ENCODE results near the gene CALM1.
A peak's percentile ranks its signal among the peaks of the same experiment; 100 is the strongest.

Gene CALM1

DNA sequence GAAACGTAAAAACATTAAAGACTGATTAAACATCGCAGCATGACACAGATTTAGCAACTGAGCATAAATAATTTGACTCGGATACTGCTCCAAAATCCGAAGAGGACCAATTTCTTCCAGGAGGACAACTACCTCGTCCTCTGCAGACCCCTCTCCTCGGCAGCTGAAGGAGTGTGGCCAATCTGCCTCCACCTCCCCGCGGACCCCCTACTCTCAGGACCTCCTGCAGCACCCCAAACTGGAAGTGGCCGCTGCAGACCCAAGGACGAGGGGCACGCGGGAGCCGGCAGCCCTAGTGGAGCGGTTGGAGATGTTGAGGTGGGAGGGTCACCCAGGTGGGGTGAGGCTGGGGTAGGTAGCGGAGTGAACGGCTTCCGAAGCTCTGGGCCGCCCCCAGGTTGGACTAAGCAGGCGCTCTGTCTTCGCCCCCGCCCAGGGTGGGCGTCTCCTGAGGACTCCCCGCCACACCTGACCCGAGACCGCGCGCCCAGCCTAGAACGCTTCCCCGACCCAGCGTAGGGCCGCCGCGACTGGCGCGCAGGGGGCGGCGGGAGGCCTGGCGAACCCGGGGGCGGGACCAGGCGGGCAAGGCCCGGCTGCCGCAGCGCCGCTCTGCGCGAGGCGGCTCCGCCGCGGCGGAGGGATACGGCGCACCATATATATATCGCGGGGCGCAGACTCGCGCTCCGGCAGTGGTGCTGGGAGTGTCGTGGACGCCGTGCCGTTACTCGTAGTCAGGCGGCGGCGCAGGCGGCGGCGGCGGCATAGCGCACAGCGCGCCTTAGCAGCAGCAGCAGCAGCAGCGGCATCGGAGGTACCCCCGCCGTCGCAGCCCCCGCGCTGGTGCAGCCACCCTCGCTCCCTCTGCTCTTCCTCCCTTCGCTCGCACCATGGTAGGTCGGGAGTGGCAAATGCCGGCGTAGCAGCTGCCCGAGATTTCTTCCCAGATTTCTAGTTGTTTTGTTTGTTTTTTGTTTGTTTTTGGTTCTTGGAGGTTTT is at the start of gene CALM1:
Gene CALM1 (plus strand): TSS at position 689 of the 999 bp plus-strand sequence. CDS start 202 bp downstream, at position 891.
- peak; percentile 93 to 96 (median 94) for DNase-seq (ENCODE audit: low read depth in 3 of 3)

DNA sequence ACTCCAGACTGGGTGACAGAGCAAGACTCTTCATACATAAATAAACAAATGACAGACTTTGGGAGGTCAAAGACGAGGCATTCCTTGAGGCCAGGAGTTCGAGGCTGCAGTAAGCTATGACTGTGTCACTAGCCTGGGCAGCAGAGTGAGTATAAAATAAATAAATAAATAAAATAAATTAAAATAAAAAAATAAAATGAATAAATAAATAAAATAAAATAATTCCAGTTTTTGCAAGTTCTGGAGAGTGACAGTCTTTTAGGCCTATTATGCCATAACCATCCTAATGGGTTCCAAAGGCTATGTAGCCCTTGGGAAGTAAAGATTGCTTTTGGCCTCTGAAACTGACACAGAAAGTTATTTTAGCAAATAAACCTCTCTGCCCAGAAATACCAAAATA is 48.6 kb upstream of the CALM1 start:
- DNase-seq (ENCODE audit: low read depth in 3 of 3): no peak

DNA sequence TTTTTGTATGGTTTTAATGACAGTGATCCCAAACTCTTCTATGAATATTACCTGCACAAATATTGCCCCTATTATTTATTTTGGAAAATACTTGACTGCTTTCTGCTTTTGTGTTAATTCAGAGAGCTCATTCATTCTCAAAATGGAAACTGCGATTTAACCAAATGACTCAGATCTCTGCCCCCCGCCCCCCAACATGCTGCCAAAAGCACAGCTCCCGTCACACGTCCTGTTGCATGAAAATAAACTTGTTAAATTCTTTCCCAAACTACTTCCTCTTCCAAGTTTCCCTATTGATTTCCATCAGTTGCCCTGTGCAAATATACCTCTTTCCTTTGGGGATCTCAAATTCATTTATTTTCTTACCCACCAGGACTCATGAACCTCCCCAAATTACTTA is 47.1 kb upstream of the CALM1 start:
- peak in 1 of 3 experiments; percentile 9 for DNase-seq (ENCODE audit: low read depth in 3 of 3)

DNA sequence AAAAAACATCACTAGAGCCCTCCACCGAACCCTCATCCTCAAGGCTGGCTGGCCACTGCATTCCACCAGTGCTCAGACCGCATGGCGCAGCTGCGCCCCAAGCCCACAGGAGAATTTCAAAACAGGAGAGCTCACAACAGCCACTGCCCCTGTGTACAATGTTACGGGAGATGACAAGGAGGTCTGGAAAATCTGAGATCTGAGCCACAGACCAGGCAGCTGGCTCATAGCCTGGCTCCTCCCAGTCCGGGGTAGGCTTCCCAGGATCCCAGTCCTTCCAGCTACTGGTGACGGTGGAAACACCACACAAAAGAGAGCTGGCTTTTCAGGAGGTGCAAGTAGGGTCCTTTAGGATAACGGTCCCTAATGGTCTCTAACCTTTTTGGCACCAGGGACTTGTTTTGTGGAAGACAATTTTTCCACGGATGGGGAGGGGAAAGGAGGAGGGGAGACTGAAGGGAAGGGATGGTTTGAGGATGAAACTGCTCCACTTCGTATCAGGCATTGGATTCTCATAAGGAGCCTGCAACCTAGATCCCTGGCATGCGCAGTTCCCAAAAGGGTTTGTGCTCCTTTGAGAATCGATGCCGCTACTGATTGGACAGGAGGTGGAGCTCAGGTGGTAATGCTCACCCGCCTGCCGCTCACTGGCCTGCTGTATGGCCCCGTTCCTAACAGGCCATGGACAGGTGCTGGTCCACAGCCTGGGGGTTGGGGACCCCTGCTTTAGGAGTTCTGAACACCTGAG is 42.1 kb upstream of the CALM1 start:
- DNase-seq (ENCODE audit: low read depth in 3 of 3): no peak

DNA sequence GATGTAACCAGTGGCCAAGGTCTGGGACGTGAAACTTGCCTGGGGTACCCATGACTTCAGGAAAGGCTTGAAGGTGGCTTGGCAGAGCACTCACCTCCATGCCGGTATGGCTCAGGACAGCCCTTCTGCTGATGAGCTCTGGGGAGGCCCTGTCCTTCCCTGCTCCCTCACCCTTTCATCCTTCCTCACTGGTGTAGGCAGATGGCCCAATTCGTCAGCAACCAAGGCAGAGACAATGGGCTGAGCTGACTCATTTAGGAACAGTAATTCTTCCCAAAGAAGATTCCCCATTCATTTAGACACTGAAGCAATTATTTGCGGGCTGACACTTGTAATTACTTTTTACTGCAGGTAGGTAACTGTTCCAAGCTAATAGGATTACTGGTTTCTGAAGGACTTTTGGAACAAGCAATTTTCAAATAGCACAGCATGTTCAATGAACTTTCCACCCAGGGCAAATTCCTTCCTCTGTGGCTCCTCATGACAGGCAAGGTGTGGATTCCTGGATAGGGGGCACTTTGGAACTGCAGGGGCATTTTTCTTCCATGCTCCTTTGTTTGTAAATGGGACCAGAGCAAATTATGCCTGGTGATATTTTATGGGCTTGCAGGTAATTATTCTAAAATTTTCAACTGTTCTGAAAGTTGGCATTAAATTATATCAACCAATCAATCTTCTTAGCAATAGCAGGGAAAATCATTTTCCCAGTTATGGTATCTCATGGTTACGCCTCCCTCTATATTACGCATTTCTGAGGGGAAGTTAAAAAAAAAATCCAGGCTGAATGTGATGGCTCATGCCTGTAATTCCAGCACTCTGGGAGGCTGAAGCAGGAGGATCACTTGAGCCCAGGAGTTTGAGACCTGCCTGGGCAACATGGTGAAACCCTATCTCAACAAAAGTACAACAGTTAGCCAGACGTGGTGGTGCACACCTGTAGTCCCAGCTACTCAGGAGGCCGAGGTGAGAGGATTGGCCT is 41.0 kb upstream of the CALM1 start:
- no peak for DNase-seq (ENCODE audit: low read depth in 3 of 3)

DNA sequence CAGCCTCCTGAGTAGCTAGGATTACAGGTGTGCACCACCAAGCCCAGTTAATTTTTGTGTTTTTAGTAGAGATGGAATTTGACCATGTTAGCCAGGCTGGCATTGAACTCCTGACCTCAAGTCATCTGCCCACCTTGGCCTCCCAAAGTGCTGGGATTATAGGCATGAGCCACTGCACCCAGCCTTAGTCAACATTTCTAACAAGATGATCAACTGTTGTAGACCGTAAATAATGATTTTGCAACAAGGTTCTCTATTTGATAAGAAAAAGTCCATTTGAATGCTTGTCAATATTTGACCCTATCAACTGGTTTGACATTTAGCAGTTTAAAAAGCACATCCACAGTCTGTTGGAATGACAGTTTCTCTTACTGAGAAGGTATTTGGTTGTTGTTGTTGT is 39.9 kb upstream of the CALM1 start:
- DNase-seq (ENCODE audit: low read depth in 3 of 3): no peak

DNA sequence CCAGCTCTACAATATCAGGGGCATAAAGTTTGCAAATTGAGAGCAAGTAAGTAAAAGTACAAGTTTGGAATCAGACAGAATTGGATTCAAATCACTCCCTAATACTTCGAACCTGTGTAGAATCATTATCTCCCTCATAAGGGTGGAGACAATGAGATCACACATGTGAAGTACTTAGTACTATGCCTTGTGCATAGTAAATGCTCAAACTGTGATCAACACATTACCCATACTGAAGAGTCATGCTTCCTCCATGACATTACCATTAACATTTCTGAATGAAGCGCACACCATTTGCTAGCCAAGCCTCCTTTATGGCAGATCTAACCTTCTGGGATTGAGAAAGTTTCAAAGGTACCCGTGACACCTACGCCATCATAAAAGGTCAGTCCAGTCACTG is 38.5 kb upstream of the CALM1 start:
- DNase-seq (ENCODE audit: low read depth in 3 of 3): no peak

DNA sequence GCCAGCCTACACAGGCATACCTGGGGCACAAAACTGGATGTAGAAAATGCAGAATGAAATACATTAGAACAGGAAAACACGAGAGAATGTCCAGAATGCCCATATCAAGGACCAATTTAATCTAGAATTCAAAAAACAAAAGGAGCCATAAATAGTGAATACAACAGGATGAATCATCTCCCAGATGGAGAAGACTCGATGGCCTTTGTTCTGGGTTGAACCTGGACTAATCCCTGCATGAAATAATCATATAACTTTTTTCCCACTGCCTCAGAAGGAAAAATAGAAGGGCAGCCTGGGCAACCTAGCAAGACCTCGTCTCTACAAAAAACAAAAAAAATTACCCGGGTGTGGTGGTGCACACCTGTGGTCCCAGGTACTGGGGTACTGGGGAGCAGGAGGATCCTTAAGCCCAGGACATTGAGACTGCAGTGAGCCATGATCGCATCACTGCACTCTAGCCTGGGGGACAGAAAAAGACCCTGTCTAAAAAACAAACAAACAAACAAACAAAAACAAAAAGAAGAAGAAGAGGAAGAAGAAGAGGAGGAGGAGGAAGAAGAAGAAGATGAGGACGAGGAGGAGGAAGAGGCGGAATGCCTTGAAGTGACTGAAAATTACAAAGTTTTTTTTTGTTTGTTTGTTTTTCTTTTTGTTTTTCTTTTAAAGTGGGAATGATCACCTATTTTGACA is 34.8 kb upstream of the CALM1 start:
- DNase-seq (ENCODE audit: low read depth in 3 of 3): no peak

DNA sequence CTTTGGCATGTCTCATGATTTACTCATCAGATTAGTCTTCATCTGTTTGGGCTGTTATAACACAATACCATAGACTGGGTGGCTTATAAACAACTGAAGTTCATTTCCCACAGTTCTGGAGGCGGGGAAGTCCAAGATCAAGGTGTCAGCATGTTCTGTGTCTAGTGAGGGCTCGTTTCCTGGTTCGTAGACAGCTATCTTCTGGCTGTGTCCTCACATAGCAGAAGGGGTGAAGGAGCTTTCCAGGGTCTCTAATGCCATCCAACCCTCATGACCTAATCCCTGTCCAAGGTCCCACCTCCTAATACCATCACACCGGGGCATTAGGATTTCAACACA is 34.3 kb upstream of the CALM1 start:
- no peak for DNase-seq (ENCODE audit: low read depth in 3 of 3)

DNA sequence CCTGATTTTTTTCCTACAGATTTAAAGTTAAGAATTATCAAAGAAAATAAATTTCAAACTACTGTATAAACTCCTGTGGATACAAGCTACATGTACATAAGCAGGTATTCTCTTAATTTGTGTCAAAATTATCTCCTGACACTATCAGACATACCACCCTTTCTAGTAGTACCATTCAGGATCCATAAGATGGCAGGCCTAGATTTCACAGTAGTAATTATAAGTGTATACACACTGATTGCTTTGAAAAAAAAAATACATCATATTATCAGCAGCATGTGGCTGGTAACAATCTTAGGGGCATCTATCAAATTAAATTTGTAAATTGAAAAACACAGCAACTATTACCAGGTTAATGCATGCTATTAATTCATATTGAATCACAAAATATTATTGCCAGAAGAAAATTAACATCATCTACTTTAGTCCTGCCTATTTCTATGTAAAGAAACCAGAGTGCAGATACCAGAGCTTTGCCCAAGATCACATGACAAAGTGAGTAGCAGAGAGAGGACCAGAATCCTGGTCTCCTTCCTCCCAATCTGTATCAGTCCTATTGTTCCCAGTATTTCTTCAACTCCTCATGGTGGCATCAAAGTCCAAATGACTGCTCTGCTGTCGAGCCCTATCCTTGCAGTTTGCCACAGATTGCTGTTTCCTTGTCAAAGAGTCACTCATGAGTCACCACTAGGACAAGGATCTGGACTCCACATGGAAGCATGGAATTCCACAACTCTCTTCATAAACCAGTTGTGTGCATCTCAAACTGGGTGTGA is 27.7 kb upstream of the CALM1 start:
- no peak for DNase-seq (ENCODE audit: low read depth in 3 of 3)

DNA sequence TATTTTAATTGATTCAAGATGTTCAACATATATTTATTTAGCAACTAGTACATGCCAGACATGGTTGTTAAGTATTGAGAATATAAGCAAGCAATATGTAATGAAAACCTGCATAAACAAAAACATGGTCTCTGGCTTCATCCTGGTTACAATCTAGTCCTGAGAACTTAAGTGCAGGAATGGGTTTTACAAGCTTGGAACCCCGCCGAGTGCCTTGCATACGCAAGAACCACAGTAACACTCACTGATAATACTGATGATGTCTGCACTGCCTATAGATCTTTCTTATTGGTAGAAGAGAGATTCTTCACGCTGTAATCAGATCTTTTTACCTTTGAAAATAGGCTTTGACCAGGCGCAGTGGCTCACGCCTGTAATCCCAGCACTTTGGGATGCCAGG is 22.9 kb upstream of the CALM1 start:
- DNase-seq (ENCODE audit: low read depth in 3 of 3): no peak

DNA sequence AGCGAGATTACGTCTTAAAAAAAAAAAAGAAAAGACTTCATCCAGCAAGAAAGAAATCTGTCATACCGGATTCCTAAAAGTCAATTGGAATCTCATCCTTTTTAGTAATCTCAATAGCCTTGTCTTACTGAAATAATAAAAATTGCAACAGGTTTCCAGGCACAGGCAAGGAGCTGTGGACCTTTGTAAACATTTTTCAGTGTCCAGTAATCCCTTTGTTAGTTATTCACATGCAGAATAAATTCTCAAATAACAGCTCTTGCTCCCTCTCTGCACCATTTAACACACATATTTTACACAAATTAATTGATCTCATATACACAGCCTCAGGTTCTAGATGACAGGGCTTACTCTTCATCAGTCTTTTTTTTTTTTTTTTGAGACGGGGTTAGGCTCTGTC is 22.0 kb upstream of the CALM1 start:
- DNase-seq (ENCODE audit: low read depth in 3 of 3): no peak

DNA sequence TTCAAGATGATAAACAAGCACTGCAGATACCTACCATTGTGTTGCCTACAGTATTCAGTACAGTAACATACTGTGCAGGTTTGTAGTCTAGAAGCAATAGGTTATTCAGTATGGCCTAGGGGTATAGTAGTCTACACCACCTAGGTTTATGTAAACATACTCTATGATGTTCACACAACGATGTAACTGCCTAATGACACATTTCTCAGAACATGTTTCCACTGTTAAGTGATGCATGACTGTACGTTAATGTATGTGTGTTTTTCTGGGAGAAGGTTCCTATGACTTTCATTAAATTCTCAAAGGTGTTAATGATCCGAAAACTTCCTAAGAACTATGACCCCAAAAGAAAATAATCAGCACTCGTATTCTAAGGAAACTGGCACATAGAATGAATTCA is 20.9 kb upstream of the CALM1 start:
- DNase-seq (ENCODE audit: low read depth in 3 of 3): no peak

DNA sequence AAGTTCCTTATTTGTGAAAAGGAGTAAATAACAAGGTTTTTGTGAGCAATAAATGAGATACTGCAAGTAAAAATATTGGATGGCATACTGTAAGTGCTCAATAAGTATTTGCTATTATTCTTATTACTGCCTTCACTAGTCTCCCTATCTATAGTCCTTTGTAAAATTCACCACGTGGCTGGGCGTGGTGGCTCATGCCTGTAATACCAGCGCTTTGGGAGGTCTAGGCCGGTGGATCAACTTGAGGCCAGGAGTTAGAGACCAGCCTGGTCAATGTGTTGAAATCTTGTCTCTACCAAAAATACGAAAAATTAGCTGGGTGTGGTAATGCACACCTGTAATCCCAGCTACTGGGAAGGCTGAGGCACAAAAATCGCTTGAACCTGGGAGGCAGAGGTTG is 18.6 kb upstream of the CALM1 start:
- DNase-seq (ENCODE audit: low read depth in 3 of 3): no peak

DNA sequence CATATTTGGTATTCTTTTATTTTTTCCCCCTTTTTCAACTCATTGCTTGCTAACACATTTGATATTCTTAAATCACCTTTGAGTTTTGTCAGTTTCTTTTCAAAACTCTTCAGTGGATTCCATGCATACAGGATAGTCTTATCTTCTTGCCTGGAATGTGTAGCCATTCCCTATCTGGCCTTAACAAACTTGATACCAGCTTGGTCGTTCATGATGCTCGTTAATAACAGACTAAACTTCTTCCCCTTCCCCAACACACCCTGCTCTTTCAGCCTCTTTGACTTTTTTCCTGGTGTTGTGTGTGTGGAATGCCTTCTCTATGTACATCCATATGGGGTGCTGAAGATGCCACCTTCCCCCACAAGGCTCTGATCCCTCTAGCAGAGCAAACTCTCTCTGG is 17.7 kb upstream of the CALM1 start:
- no peak for DNase-seq (ENCODE audit: low read depth in 3 of 3)

DNA sequence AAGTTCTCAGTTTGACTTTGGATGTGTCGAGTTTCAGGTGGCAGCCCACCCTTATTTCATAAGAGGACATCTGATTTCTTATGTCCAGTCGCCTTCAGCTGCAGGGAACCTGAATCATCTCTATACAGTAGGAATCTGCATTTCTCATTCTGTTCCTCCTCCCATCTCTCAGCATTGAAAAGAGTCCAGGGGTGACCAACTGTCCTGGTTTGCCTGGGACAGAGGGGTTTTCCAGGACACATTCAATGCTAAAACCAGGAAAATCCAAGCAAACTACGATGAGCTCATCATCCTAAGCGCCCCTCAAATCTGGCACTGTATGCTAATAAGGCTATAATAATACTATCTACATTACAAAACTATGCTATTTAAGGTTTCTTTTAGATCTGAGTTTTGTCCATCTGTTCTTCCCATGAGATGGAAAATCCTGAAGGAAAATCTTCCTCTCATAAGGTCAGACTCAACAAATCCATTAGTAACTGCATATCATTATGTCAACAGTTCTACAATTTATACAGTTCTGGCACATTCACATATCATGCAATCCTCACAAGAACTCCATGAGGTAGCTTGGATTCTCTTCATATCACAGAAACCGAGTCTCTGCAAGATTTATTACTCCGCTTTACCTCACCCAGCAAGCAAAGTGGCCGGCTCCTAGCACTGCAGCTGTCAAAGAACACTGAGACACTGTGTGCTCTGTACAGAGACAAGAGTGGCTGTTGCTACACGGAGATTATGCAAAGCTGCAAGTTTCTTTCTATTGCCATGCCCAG is 15.6 kb upstream of the CALM1 start:
- DNase-seq (ENCODE audit: low read depth in 3 of 3): no peak

DNA sequence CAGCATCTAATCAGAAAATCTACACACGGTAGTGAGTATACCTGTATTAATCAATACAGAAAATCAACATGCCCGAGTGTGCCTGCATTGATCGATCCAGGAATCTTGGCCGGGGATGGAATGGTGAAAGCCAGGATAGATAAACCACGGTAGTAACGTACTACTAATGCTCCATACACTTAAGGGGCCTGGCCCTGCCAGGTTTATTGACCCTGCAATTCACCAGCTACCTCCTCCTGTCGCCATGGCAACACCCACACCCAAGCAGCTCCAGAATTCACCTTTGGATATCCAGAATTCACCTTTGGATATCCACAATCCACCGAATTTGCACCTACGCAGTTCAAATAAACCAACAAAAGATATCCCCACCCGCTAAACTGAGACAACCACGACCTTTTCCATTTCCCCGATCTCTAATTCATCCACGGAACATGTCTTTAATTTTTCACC is 14.8 kb upstream of the CALM1 start:
- DNase-seq (ENCODE audit: low read depth in 3 of 3): no peak

DNA sequence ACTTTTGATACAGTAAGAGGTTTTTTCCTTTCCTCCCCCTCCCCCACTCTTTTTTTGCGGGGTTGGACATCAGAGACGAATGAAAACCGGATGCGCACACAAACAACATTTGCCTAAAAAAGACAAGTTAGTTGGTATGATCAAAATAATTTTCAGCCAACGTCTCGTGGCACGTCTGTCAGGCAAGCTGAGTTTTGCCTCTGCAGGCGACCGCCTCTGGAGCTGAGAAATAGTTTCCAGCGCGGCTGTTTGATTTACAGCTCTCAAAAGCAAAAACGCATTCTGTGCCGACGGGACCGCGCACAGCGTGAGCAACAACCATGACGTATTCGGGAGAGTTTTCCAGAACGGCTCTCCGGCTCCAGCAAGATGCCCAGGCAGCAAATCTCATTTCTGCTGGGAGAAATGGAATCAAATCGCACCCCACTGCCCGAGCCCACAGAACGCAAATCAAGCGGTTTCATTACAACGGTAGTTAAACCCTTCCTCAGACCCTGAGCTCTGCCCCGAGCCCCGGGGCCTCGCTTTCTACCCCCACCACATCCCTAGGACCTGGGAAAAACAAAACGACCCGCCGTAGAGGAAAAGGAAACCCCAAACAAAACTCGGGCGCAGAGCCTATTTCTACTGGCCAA is 14.2 kb upstream of the CALM1 start:
- peak; percentile 47 to 68 (median 55) for DNase-seq (ENCODE audit: low read depth in 3 of 3)

DNA sequence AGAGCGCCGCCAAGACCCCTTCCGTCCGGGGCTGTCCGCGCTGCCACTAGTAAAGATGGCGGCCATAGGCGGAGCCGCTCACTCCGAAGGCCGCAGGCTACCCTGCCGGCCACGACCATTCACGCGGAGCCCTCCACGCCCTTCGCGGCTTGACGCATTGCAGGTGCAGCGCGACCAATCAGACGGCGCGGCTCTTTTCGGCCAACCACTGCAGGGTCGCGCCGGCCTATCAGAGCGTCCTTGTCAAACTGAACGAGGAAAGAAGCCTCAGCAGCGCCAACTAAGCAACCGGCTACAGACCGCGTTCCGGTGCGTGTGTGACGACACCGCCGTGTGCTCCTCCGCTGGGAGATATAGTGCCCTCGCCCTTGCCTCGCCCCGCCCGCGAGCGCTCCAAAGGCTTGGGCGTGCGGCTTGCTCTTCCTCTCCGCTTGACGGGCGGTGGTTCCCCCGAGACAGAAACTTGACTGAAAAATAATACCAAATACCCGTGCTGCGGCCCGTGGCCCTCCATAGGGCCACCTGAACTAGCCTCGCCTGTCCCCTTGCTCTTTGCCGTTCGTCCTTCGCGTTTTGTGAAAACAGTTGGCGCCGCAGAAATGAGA is 13.6 kb upstream of the CALM1 start:
- peak; percentile 96 to 98 (median 97) for DNase-seq (ENCODE audit: low read depth in 3 of 3)
